GM12891 (cell line): ENCODE results near the gene NAA80.

Experiments
- PAX5 ChIP-seq: IDR thresholded peaks from 2 replicates; pipeline ENCODE4 v1.6.1; 2011; ENCODE audit warnings: low read length, moderate library complexity, mild to moderate bottlenecking; ENCODE audit not compliant: insufficient read depth, severe bottlenecking
- POLR2A ChIP-seq: IDR thresholded peaks from 2 replicates; pipeline ENCODE4 v1.6.1; 2011; ENCODE audit warnings: low read depth, low read length, control low read depth
- POLR2AphosphoS5 ChIP-seq: IDR thresholded peaks from 2 replicates; pipeline ENCODE4 v1.6.1; 2011; ENCODE audit warnings: low read depth, low read length, control low read depth
- POU2F2 ChIP-seq: IDR thresholded peaks from 2 replicates; pipeline ENCODE4 v1.6.1; 2011; ENCODE audit warnings: low read depth, mild to moderate bottlenecking, control low read depth, low read length, moderate library complexity
- SPI1 ChIP-seq: IDR thresholded peaks from 2 replicates; pipeline ENCODE4 v1.6.1; 2011; ENCODE audit warnings: low read depth, low read length, control low read depth
- TAF1 ChIP-seq: IDR thresholded peaks from 2 replicates; pipeline ENCODE4 v1.6.1; 2011; ENCODE audit warnings: low read depth, low read length, control low read depth

GRCh38 chr3:50300681-50301254 is 1.6 kb upstream of the NAA80 start:
- TF ChIP-seq POLR2A (no peak), SPI1 (no peak), POLR2AphosphoS5 (no peak), TAF1 (no peak), POU2F2 (no peak), PAX5 (no peak)
